Epithelial cell of esophagus (primary cell): Measurements from ENCODE around the gene PCIF1.

Experiments
- DNase-seq: peaks from one replicate; pipeline ENCODE4 v3.0.0; 2010; ENCODE audit warnings: low read depth
- H3K4me3 ChIP-seq: 2 replicates; pipeline ENCODE4 v1.5.1; 2011; ENCODE audit warnings: mild to moderate bottlenecking, low read length, control low read depth
- TF ChIP-seq, protein P1 (sequence below): IDR thresholded peaks from 2 replicates; pipeline ENCODE4 v1.5.1; 2011; ENCODE audit warnings: low read depth, mild to moderate bottlenecking, low read length, control low read depth, inconsistent platforms; ENCODE audit not compliant: insufficient read depth; ENCODE audit errors: missing control alignments

PCIF1 gene

DNA sequence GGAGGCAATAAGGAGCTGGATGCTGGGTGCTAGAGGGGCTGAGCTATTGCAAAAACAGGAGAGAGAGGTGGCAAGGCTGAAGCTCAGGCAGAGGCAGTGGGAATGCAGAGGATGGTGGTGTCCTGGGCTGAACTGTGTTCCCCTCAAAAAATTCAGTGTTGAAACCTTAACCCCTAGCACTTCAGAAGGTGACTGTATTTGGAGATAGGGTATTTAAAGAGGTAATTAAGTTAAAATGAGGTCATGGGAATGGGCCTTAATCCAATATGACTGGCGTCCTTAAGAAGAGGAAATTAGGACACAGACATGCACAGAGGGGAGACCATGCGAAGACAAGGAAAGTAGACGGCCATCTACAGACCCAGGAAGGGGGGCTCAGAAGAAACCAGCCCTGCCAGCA is 62.7 kb downstream of the PCIF1 start:
- H3K4me3 ChIP-seq = no peak overlapping the region
- DNase-seq = no peak
- TF ChIP-seq, protein P1, sequence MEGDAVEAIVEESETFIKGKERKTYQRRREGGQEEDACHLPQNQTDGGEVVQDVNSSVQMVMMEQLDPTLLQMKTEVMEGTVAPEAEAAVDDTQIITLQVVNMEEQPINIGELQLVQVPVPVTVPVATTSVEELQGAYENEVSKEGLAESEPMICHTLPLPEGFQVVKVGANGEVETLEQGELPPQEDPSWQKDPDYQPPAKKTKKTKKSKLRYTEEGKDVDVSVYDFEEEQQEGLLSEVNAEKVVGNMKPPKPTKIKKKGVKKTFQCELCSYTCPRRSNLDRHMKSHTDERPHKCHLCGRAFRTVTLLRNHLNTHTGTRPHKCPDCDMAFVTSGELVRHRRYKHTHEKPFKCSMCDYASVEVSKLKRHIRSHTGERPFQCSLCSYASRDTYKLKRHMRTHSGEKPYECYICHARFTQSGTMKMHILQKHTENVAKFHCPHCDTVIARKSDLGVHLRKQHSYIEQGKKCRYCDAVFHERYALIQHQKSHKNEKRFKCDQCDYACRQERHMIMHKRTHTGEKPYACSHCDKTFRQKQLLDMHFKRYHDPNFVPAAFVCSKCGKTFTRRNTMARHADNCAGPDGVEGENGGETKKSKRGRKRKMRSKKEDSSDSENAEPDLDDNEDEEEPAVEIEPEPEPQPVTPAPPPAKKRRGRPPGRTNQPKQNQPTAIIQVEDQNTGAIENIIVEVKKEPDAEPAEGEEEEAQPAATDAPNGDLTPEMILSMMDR = no peak
